Mesendoderm (in vitro differentiated cells): ENCODE data around the gene AFAP1.

Experiments
- DNase-seq: peaks from one replicate; pipeline ENCODE4 v3.0.0; 2013
- H2AK5ac ChIP-seq: 2 replicates; pipeline ENCODE4 v1.6.1; 2013; ENCODE audit warnings: low read length, inconsistent platforms
- H2BK120ac ChIP-seq: 2 replicates; pipeline ENCODE4 v1.6.1; 2013; ENCODE audit warnings: low read depth, mild to moderate bottlenecking, low read length, moderate library complexity, mixed read lengths
- H2BK15ac ChIP-seq: replicated peaks from 2 replicates; pipeline ENCODE4 v1.6.1; 2013; ENCODE audit warnings: low read depth, mild to moderate bottlenecking, moderate library complexity
- H2BK5ac ChIP-seq: 2 replicates; pipeline ENCODE4 v1.6.1; 2013; ENCODE audit warnings: low read length, inconsistent platforms
- H3K18ac ChIP-seq: 2 replicates; pipeline ENCODE4 v1.6.1; 2013; ENCODE audit warnings: mild to moderate bottlenecking, low read length, mixed read lengths
- H3K23ac ChIP-seq: one replicate; pipeline ENCODE4 v1.6.1; 2013; ENCODE audit warnings: low read length
- H3K27ac ChIP-seq: 2 replicates; pipeline ENCODE4 v1.5.1; 2013; ENCODE audit warnings: low read depth, mild to moderate bottlenecking, inconsistent platforms, low read length, moderate library complexity
- H3K27me3 ChIP-seq: 2 replicates; pipeline ENCODE4 v1.6.1; 2013; ENCODE audit warnings: low read length, control low read depth, mild to moderate bottlenecking, inconsistent platforms; ENCODE audit not compliant: insufficient read depth, poor library complexity
- H3K36me3 ChIP-seq: 2 replicates; pipeline ENCODE4 v1.6.1; 2013; ENCODE audit warnings: low read length, inconsistent platforms; ENCODE audit not compliant: control insufficient read depth, insufficient read depth
- H3K4ac ChIP-seq: one replicate; pipeline ENCODE4 v1.6.1; 2013; ENCODE audit warnings: low read depth, mild to moderate bottlenecking, low read length, moderate library complexity
- H3K4me1 ChIP-seq: 2 replicates; pipeline ENCODE4 v1.6.1; 2013; ENCODE audit warnings: low read depth, low read length, inconsistent platforms; ENCODE audit not compliant: control insufficient read depth
- H3K4me2 ChIP-seq: 2 replicates; pipeline ENCODE4 v1.6.1; 2013; ENCODE audit warnings: low read length
- H3K4me3 ChIP-seq: 2 replicates; pipeline ENCODE4 v1.5.1; 2013; ENCODE audit warnings: mild to moderate bottlenecking, low read length
- H3K56ac ChIP-seq: one replicate; pipeline ENCODE4 v1.6.1; 2013; ENCODE audit warnings: low read length
- H3K79me1 ChIP-seq: 2 replicates; pipeline ENCODE4 v1.6.1; 2013; ENCODE audit warnings: low read length, inconsistent platforms
- H3K79me2 ChIP-seq: 2 replicates; pipeline ENCODE4 v1.6.1; 2013; ENCODE audit warnings: mild to moderate bottlenecking, low read length; ENCODE audit not compliant: control insufficient read depth, insufficient read depth
- H3K9ac ChIP-seq: 2 replicates; pipeline ENCODE4 v1.6.1; 2013; ENCODE audit warnings: low read length, inconsistent platforms
- H4K5ac ChIP-seq: one replicate; pipeline ENCODE4 v1.6.1; 2013; ENCODE audit warnings: low read length
- H4K8ac ChIP-seq: one replicate; pipeline ENCODE4 v1.6.1; 2013; ENCODE audit warnings: low read depth, mild to moderate bottlenecking, control low read depth, low read length, moderate library complexity
- WGBS: extraction: QIAGEN DNeasy Blood & Tissue Kit; methylation state at CpG from one replicate; pipeline ENCODE4 v1.1.7; 2013; ENCODE audit warnings: low lambda C conversion rate, missing lambda C conversion rate; ENCODE audit not compliant: insufficient coverage; ENCODE audit errors: extremely low coverage; 5-methylcytosine and 5-hydroxymethylcytosine counted together

Gene AFAP1

DNA sequence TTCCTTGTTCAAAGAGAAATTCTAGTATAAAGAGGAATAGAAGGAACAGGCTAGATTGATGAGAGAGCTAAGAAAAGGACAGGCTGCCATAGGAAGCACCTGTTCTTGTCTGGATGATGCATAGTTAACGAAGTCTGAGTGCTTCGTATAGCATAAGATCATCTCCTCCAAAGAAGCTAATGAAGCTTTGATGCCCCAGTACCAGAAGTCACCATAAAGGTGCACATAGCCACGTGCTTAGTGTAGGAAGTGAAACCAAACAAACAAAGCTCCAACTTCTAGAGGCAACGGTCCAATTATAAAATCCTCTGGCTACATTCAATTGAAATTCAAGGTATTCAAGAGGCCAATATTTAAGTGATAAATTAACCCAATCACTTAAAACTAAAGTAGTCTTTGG, 31.0 kb downstream of the AFAP1 start:
- Histone ChIP-seq H2BK5ac (no peak overlapping the region), H4K5ac (no peak overlapping the region), H3K27ac (no peak overlapping the region), H3K18ac (no peak overlapping the region), H3K23ac (no peak overlapping the region), H3K79me1 (peaks cover 35% of the 10 kb centered on the region), H2BK15ac (no peak overlapping the region), H3K79me2 (peaks cover 65% of the 10 kb centered on the region), H2AK5ac (no peak overlapping the region), H3K36me3 (no peaks in the 10 kb centered on the region), H3K4me2 (no peak overlapping the region), H3K4me3 (no peak overlapping the region), H3K56ac (no peak overlapping the region), H3K27me3 (no peaks in the 10 kb centered on the region), H4K8ac (no peak overlapping the region), H3K4me1 (peaks cover 24% of the 10 kb centered on the region), H3K4ac (no peak overlapping the region), H2BK120ac (no peak overlapping the region), H3K9ac (no peak overlapping the region)
- no CpG with 5 or more reads among the region's 4 CpGs for WGBS
- DNase-seq: no peak

DNA sequence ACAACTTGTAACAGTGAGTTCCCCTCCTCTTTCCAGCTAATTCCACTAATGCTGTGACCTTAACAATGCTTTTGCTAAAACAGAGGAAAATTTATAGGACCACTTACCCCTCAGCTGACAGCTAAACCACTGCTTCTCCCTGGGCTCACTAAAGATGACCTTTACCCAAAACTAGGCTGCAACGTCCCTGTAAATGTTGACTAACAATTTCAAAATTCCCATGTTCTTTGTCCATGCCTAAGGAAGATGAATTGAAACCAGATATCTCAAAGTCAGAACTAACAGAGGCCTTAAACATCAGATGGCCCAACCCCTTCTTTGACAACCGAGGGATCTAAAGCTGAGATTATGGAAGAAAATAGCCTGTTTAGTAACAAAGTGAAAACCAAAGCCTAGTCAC, 32.5 kb downstream of the AFAP1 start:
- no peaks in the 10 kb centered on the region for H3K27me3 ChIP-seq
- H3K4me2 ChIP-seq: no peak overlapping the region
- no peak overlapping the region for H3K23ac ChIP-seq
- H2BK5ac ChIP-seq: no peak overlapping the region
- no peak for DNase-seq
- no peak overlapping the region for H3K4ac ChIP-seq
- H3K18ac ChIP-seq: no peak overlapping the region
- H2BK120ac ChIP-seq: no peak overlapping the region
- no peak overlapping the region for H3K9ac ChIP-seq
- peaks cover 36% of the 10 kb centered on the region for H3K79me1 ChIP-seq
- H4K8ac ChIP-seq: no peak overlapping the region
- peaks cover 25% of the 10 kb centered on the region for H3K4me1 ChIP-seq
- no peak overlapping the region for H3K4me3 ChIP-seq
- H2BK15ac ChIP-seq: no peak overlapping the region
- no peaks in the 10 kb centered on the region for H3K36me3 ChIP-seq
- H2AK5ac ChIP-seq: no peak overlapping the region
- H3K27ac ChIP-seq: no peak overlapping the region
- H4K5ac ChIP-seq: no peak overlapping the region
- H3K56ac ChIP-seq: no peak overlapping the region
- peaks cover 64% of the 10 kb centered on the region for H3K79me2 ChIP-seq
- WGBS: no CpG with 5 or more reads among the region's 2 CpGs

DNA sequence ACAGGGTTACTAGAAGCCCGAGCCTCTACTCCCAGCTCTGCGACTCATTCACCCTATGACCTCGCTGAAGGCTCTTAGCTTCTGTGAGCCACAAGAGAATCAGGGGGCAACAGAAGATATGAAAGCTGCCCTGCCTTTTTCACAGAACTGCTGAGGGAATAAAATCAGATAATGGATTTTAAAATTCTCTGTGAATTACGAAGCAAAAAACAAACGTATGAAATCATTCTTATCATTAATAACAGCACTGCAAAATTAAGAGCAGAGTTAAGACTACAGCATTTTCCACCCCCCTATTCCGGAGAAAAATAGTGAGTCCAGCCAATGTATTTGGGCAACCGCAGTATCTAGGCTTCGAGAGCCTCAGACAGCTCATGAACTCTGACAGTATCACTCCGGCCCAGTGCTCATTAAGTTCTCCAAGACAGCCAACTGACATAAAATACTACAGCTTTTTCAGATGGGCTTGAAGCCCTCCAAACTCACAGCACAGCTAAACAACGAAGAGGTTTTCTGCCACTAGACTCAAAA, 33.4 kb downstream of the AFAP1 start:
- Histone ChIP-seq H3K18ac (no peak overlapping the region), H3K4me3 (no peak overlapping the region), H2BK120ac (no peak overlapping the region), H3K27me3 (no peaks in the 10 kb centered on the region), H3K4me1 (peaks cover 24% of the 10 kb centered on the region), H3K4ac (no peak overlapping the region), H3K9ac (no peak overlapping the region), H4K8ac (no peak overlapping the region), H3K56ac (no peak overlapping the region), H4K5ac (no peak overlapping the region), H3K79me1 (peaks cover 35% of the 10 kb centered on the region), H2BK15ac (no peak overlapping the region), H3K36me3 (no peaks in the 10 kb centered on the region), H3K4me2 (no peak overlapping the region), H2BK5ac (no peak overlapping the region), H2AK5ac (no peak overlapping the region), H3K27ac (no peak overlapping the region), H3K79me2 (peaks cover 61% of the 10 kb centered on the region), H3K23ac (no peak overlapping the region)
- DNase-seq: no peak
- WGBS: no CpG with 5 or more reads among the region's 10 CpGs

DNA sequence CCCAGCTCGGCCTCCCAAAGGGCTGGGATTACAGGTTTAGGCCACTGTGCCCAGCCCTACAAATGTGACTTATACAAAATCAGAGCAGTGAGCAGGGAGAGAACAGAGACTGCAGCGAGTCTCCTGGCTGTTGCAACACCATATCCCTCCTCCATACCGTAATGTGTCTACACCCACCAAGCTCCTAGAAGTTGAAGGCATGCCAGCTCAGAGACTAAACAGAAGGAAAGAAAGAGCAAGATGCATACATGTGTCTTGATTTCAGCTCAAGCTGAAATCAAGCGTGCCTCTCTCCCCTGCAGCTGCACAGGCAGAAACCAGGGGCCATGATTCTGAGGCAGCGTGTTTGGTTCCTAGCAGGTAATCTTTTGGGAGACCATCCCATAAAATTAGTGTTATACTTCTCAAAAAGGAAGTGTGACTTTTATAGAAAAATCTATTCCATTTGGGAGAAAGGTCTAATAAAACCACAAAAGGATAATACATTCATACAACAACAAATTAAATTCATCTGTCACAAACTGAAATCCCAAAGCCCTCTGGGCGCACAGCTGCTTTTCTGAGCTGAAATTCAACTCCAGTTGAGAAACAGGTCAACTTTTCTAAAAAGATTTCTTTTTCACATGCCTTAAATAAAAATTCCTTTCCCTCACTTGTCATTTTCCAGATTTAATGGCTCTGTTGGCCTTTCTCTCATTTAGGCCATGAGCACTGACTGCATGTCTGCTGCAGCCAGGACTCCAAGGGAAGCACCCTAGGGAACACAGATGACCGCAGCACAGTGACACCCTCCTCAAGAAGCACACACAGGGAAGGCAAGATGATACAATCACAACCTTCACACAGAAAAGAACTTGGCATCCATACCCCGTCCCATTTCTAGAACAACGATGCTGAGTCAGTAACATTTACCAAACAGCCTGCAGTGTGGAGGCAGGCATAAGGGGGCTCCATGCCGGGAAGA, 34.4 kb downstream of the AFAP1 start:
- peaks cover 42% of the 10 kb centered on the region for H3K79me1 ChIP-seq
- no peaks in the 10 kb centered on the region for H3K27me3 ChIP-seq
- no peak overlapping the region for H2BK120ac ChIP-seq
- no peak overlapping the region for H3K4ac ChIP-seq
- H3K36me3 ChIP-seq: no peaks in the 10 kb centered on the region
- H3K4me1 ChIP-seq: peaks cover 27% of the 10 kb centered on the region
- no peak overlapping the region for H3K27ac ChIP-seq
- no peak overlapping the region for H3K9ac ChIP-seq
- H3K4me3 ChIP-seq: no peak overlapping the region
- no peak overlapping the region for H4K8ac ChIP-seq
- H4K5ac ChIP-seq: no peak overlapping the region
- no peak overlapping the region for H3K56ac ChIP-seq
- no peak for DNase-seq
- H3K4me2 ChIP-seq: no peak overlapping the region
- no peak overlapping the region for H2BK15ac ChIP-seq
- H3K18ac ChIP-seq: no peak overlapping the region
- H3K23ac ChIP-seq: no peak overlapping the region
- no CpG with 5 or more reads among the region's 10 CpGs for WGBS
- H3K79me2 ChIP-seq: peaks cover 63% of the 10 kb centered on the region
- H2AK5ac ChIP-seq: no peak overlapping the region
- no peak overlapping the region for H2BK5ac ChIP-seq

DNA sequence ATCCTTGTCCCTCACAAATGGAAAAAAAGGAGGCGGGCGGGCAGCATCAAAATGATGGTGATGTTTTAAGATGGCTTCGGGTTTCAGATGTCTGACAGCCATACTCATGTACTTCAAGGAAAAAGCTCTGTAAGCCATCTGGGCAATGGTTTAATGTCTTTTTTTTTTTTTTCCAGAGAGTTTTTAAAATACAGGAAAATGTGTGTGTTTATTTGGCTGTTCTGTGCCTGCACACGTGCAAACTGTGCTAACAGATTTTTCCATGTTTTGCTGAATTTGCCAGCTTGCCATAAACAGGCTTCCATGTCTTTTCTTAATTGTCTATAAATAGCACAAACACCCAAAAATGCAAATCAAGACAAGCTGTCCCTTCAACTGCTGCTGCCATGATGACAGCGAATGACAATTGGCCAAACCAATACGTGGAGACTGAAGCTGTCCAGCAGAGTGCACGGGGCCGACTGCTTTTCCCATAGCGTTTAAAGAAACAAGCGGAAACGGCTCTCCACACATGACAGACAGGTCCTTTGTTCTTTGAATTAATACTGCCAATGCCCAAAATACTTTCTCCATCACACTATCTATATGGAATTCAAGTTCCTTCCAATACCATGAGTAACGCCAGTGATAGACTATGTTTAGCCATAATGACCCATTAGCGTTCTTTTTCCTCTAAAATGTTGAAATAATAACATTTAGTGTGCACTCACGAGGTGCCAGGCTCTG, 35.7 kb downstream of the AFAP1 start:
- Histone ChIP-seq H2AK5ac (no peak overlapping the region), H3K4me2 (no peak overlapping the region), H3K23ac (no peak overlapping the region), H3K56ac (no peak overlapping the region), H2BK15ac (no peak overlapping the region), H3K36me3 (no peaks in the 10 kb centered on the region), H3K4me3 (no peak overlapping the region), H3K79me2 (peaks cover 54% of the 10 kb centered on the region), H4K8ac (no peak overlapping the region), H3K4me1 (peaks cover 25% of the 10 kb centered on the region), H3K18ac (no peak overlapping the region), H2BK120ac (no peak overlapping the region), H3K79me1 (peaks cover 34% of the 10 kb centered on the region), H3K9ac (no peak overlapping the region), H3K27me3 (no peaks in the 10 kb centered on the region), H4K5ac (no peak overlapping the region), H2BK5ac (no peak overlapping the region), H3K27ac (no peak overlapping the region), H3K4ac (no peak overlapping the region)
- no peak for DNase-seq
- no CpG with 5 or more reads among the region's 14 CpGs for WGBS
